HG03439 (cell line): ENCODE data around the gene TMEM106C.

ENCODE experiments used
- ATAC-seq: cut with Tn5 transposase; IDR thresholded peaks from one replicate; pipeline ENCODE4 v1.9.1; 2021; ENCODE audit warnings: mild to moderate bottlenecking, moderate library complexity; ENCODE audit not compliant: unreplicated experiment

Gene TMEM106C

GRCh38 chr12:47992776-47993175 is 29.4 kb downstream of the TMEM106C start:
- ATAC-seq: no peak

GRCh38 chr12:47993491-47993890 is 30.1 kb downstream of the TMEM106C start:
- no peak for ATAC-seq

- ATAC-seq: no peak
These were observed 32.6 kb downstream of the TMEM106C start for GRCh38 chr12:47995981-47996401.

GRCh38 chr12:47997321-47997720 is 33.9 kb downstream of the TMEM106C start:
- no peak for ATAC-seq

GRCh38 chr12:47999816-48000215 is 36.4 kb downstream of the TMEM106C start:
- no peak for ATAC-seq

- no peak for ATAC-seq
These were observed 37.6 kb downstream of the TMEM106C start for GRCh38 chr12:48000878-48001504.

GRCh38 chr12:48001505-48002413 is 38.4 kb downstream of the TMEM106C start:
- ATAC-seq: no peak

- ATAC-seq: no peak
These were observed 39.0 kb downstream of the TMEM106C start for GRCh38 chr12:48002414-48002730.

- no peak for ATAC-seq
These were observed 39.4 kb downstream of the TMEM106C start for GRCh38 chr12:48002773-48003218.

GRCh38 chr12:48003226-48004052 is 40.0 kb downstream of the TMEM106C start:
- ATAC-seq: no peak

- ATAC-seq: no peak
These were observed 40.9 kb downstream of the TMEM106C start, which contains the start of gene COL2A1 for GRCh38 chr12:48004053-48004941. Gene COL2A1 (minus strand): TSS chr12:48004476. CDS start chr12:48004321, 155 bp downstream.

GRCh38 chr12:48005001-48005749 is 41.8 kb downstream of the TMEM106C start:
- ATAC-seq: no peak

GRCh38 chr12:48005750-48006021 is 42.3 kb downstream of the TMEM106C start:
- no peak for ATAC-seq

- ATAC-seq: no peak
These were observed 43.8 kb downstream of the TMEM106C start for GRCh38 chr12:48007206-48007605.

- no peak for ATAC-seq
These were observed 45.0 kb downstream of the TMEM106C start for GRCh38 chr12:48008349-48008748.

- ATAC-seq: no peak
These were observed 45.6 kb downstream of the TMEM106C start for GRCh38 chr12:48008950-48009349.

- no peak for ATAC-seq
These were observed 46.1 kb downstream of the TMEM106C start for GRCh38 chr12:48009471-48009870.

GRCh38 chr12:48010366-48010970 is 47.1 kb downstream of the TMEM106C start:
- ATAC-seq: no peak

GRCh38 chr12:48012070-48012469 is 48.7 kb downstream of the TMEM106C start:
- no peak for ATAC-seq
